BLaER1 (cell line): ENCODE data around the gene SCML1.
"Not testable (repeated sequence)": the region's sequence is repeated elsewhere in the genome, so short reads cannot be mapped to it uniquely, and the experiment has no call there.

Source experiments
- H3K27ac ChIP-seq: shearing (Covaris generic); formaldehyde crosslinking; 2 replicates; pipeline ENCODE4 v1.8.1; 2022
- H3K27me3 ChIP-seq: shearing (Covaris generic); formaldehyde crosslinking; 2 replicates; pipeline ENCODE4 v1.8.1; 2022
- H3K36me3 ChIP-seq: shearing (Covaris generic); formaldehyde crosslinking; 2 replicates; pipeline ENCODE4 v1.8.1; 2022
- H3K4me1 ChIP-seq: shearing (Covaris generic); formaldehyde crosslinking; 2 replicates; pipeline ENCODE4 v1.8.1; 2022
- H3K4me2 ChIP-seq: shearing (Covaris generic); formaldehyde crosslinking; 2 replicates; pipeline ENCODE4 v1.8.1; 2022
- H3K4me3 ChIP-seq: shearing (Covaris generic); formaldehyde crosslinking; 2 replicates; pipeline ENCODE4 v1.8.1; 2022
- H3K9ac ChIP-seq: shearing (Covaris generic); formaldehyde crosslinking; 2 replicates; pipeline ENCODE4 v1.8.1; 2022
- H3K9me3 ChIP-seq: shearing (Covaris generic); formaldehyde crosslinking; 2 replicates; pipeline ENCODE4 v1.8.1; 2022
- H4K20me1 ChIP-seq: shearing (Covaris generic); formaldehyde crosslinking; 2 replicates; pipeline ENCODE4 v1.8.1; 2022
- Cebpa-rat ChIP-seq: shearing (Covaris generic); IDR thresholded peaks from 2 replicates; pipeline ENCODE4 v1.8.1; 2022

SCML1 gene

DNA sequence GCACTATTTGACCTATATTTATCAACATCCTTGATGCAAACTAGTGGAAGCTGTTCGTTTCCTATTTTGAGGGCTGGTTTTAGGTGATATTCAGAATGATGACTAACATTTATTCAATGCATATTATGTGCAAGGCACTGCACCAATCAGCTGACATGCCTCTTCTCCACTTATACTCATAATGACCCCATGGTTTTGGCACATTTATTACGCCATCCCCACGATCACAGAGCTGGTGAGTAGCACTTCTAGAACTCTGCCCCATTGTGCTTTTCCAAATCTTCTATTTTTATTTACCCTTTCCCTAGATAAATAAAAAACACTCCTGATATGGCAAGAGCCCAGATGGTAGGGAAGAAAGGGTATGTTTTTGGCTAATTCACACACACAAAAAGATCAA is 13.1 kb downstream of the SCML1 start:
- H3K4me2 ChIP-seq = no peak overlapping the region
- H3K27me3 ChIP-seq = peaks cover 74% of the 10 kb centered on the region
- H3K4me3 ChIP-seq = no peak overlapping the region
- H3K27ac ChIP-seq = no peak overlapping the region
- no peak for TF ChIP-seq Cebpa-rat
- H3K9me3 ChIP-seq = no peaks in the 10 kb centered on the region
- no peaks in the 10 kb centered on the region for H3K36me3 ChIP-seq
- H3K9ac ChIP-seq = no peak overlapping the region
- no peaks in the 10 kb centered on the region for H3K4me1 ChIP-seq
- 0 out of 2 replicates have a peak, but pooled peaks cover 16% of the 10 kb centered on the region for H4K20me1 ChIP-seq

DNA sequence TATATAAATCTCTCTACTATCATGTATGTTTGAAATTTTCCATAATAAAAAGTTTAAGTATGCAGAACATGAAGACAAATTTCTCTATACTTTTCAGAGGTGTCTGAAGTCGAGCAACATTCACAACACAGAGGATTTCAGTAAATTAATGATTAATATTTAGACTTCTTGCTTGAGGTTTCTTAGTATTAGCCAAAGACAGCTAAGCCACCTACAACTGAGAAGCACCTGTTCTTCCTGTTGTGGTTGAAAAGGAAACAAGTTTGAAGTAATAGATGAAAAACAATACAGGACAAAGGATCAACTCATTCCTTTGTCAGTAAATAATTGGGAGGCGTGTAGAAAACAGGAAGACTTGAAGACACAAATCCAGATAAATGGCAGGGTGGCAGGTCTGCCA is 21.1 kb downstream of the SCML1 start:
- Histone ChIP-seq H3K4me3 (no peak overlapping the region), H3K9ac (no peak overlapping the region), H3K9me3 (no peaks in the 10 kb centered on the region), H3K27ac (no peak overlapping the region), H3K27me3 (peaks cover 81% of the 10 kb centered on the region), H3K4me2 (no peak overlapping the region), H3K36me3 (no peaks in the 10 kb centered on the region), H3K4me1 (no peaks in the 10 kb centered on the region; the same call in 1 of the 2 replicates), H4K20me1 (no peaks in the 10 kb centered on the region)
- TF ChIP-seq Cebpa-rat = no peak

DNA sequence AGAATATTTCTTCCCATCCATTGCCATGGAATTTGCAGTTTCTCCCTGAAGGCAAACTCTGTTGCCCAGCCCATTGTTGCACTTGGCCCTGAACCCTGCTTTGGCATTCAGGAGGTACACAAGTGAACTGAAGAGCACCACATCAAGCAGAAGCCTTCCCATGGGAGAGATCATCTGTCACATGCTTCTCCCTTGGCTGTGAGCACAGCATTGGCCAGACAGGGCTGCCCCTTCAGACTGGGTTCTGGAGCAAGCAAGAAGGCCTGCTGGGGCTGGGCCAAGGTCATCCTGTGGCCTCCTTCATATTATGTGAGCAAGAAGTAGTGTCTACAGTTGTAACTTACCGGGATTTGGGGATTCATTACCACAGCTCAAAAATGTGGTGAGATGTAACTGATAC is 22.7 kb downstream of the SCML1 start:
- Histone ChIP-seq H3K4me1 (no peaks in the 10 kb centered on the region; the same call in 1 of the 2 replicates), H3K4me2 (no peak overlapping the region), H3K36me3 (no peaks in the 10 kb centered on the region), H3K27me3 (peaks cover 86% of the 10 kb centered on the region), H3K4me3 (no peak overlapping the region), H3K9me3 (no peaks in the 10 kb centered on the region), H3K27ac (no peak overlapping the region), H3K9ac (no peak overlapping the region), H4K20me1 (0 out of 2 replicates have a peak, but pooled peaks cover 2% of the 10 kb centered on the region)
- no peak for TF ChIP-seq Cebpa-rat

DNA sequence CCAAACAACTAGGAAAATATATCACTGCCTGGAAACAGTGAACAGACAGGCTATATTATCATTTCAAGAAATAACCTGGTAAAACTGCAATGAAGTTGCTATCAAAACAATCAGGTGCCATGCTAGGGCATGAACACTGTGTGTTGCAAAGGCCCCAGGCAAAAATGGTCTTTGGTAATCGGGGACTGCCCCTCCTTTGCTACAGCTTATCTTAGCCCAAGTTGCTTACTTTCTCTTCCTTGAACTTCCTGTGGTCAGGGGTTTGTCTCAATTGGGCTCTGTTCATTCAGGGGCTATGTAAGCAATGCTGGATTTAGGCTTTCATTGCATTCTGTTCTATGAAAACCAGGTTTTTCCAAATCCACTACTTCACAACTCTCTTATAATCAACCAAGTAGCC is 30.4 kb downstream of the SCML1 start:
- Histone ChIP-seq H3K4me1 (no peaks in the 10 kb centered on the region), H3K9me3 (no peaks in the 10 kb centered on the region), H3K27me3 (peaks cover 92% of the 10 kb centered on the region), H3K4me2 (no peak overlapping the region), H3K27ac (no peak overlapping the region), H3K36me3 (no peaks in the 10 kb centered on the region), H3K4me3 (no peak overlapping the region), H3K9ac (no peak overlapping the region), H4K20me1 (peaks cover 10% of the 10 kb centered on the region; the same call in 1 of the 2 replicates)
- no peak for TF ChIP-seq Cebpa-rat

DNA sequence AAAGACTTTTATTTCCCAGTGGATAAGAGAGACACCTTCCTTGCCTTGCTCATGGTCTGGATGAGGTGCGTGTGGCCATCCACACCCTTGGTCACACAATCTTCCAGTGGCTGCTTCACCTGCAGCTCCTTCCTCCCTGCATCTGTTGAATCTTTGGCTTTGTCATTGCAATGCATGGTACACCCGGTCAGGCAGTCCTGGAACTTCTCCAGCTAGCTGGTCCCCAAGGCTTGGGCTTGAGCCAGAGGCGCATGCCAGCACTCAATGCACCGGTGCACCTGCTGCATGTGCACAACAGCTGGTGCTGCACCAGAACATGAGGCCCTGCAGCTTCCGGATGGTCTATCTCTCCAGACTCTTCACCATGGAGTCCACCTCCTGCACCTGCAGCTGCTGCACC is 31.7 kb downstream of the SCML1 start:
- Histone ChIP-seq H3K9me3 (no peaks in the 10 kb centered on the region), H3K27me3 (peaks cover 98% of the 10 kb centered on the region), H3K4me2 (no peak overlapping the region), H3K4me1 (no peaks in the 10 kb centered on the region), H3K4me3 (no peak overlapping the region), H3K9ac (no peak overlapping the region), H3K27ac (no peak overlapping the region), H3K36me3 (no peaks in the 10 kb centered on the region), H4K20me1 (peaks cover 10% of the 10 kb centered on the region; the same call in 1 of the 2 replicates)
- no peak for TF ChIP-seq Cebpa-rat

DNA sequence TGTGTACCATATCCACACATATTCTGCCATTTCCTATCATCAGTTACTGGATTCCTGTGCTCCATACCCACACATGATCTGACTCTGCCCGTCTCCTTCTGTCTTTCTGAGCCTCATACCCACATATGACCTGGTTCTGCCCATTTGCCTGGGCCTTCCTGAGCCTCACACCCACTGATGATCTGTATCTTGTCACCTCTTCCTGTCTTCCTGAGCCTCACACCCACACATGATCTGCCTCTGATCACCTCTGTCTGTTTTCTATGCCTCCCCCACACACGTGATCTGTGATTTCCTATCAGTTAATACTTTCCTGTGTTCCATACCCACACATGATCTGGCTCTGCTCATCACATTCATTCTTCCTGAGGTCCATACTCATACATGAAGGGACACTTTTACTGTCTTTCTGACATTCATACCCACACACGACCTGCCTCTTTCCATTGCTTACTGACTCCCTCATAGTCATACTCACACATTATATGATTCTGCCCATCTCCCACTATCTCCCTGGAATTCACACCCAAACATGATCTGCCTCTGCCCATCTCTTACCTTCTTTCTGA is 32.5 kb downstream of the SCML1 start:
- H3K9ac ChIP-seq = no peak overlapping the region
- peaks cover 98% of the 10 kb centered on the region for H3K27me3 ChIP-seq
- H3K9me3 ChIP-seq = no peaks in the 10 kb centered on the region
- no peaks in the 10 kb centered on the region for H3K4me1 ChIP-seq
- H3K36me3 ChIP-seq = no peaks in the 10 kb centered on the region
- H4K20me1 ChIP-seq = peaks cover 10% of the 10 kb centered on the region; the same call in 1 of the 2 replicates
- H3K4me2 ChIP-seq = no peak overlapping the region
- no peak for TF ChIP-seq Cebpa-rat
- H3K4me3 ChIP-seq = no peak overlapping the region
- H3K27ac ChIP-seq = no peak overlapping the region

DNA sequence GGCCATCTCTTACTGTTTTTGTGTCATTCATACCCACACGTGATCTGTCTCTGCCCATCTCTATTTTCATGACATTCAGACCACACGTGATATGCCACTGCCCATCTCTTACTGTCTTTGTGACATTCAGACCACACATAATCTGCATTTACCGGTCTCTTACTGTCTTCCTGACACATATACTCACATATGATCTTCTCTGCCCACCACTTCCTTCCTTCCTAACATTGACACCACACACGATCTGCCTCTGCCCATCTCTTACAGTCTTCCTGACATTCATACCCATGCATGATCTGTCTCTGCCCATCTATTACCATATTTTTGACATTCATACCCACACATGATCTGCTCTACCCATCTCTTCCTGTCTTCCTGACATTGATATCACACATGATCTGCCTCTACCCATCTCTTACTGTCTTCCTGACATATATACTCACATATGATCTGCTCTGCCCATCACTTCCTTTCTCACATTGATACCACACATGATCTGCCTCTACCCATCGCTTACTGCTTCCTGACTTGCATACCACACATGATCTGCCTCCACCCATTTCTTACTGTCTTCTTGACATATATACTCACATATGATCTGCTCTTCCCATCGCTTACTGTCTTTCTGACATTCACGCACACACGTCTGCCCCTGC is 36.1 kb downstream of the SCML1 start:
- Histone ChIP-seq H3K27me3 (peaks cover 64% of the 10 kb centered on the region), H3K4me3 (no peak overlapping the region), H3K27ac (no peak overlapping the region), H4K20me1 (0 out of 2 replicates have a peak, but pooled peaks cover 6% of the 10 kb centered on the region), H3K4me1 (no peaks in the 10 kb centered on the region), H3K4me2 (no peak overlapping the region), H3K9ac (no peak overlapping the region), H3K36me3 (no peaks in the 10 kb centered on the region), H3K9me3 (no peaks in the 10 kb centered on the region; the same call in 1 of the 2 replicates)
- no peak for TF ChIP-seq Cebpa-rat

DNA sequence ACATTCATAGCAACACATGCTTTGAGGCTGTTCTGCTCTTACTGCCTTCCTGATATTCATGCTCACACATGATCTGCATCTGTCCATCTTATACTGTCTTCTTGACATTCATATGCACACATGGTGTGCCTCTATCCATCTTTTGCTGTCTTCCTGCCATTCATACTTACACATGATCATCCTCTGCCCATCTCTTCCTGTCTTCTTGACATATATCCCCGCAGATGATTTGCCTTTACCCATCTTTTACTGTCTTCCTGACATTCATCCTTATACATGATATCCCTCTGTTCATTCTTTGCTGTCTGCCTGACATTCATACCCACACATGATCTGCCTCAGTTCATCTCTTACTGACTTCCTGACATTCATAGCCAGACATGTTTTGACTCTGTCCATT is 36.8 kb downstream of the SCML1 start:
- no peaks in the 10 kb centered on the region for H3K36me3 ChIP-seq
- peaks cover 63% of the 10 kb centered on the region for H3K27me3 ChIP-seq
- no peak for TF ChIP-seq Cebpa-rat
- H4K20me1 ChIP-seq = 0 out of 2 replicates have a peak, but pooled peaks cover 3% of the 10 kb centered on the region
- H3K4me2 ChIP-seq = no peak overlapping the region
- H3K4me1 ChIP-seq = no peaks in the 10 kb centered on the region
- H3K27ac ChIP-seq = no peak overlapping the region
- no peak overlapping the region for H3K9ac ChIP-seq
- H3K9me3 ChIP-seq = no peaks in the 10 kb centered on the region; the same call in 1 of the 2 replicates
- no peak overlapping the region for H3K4me3 ChIP-seq

DNA sequence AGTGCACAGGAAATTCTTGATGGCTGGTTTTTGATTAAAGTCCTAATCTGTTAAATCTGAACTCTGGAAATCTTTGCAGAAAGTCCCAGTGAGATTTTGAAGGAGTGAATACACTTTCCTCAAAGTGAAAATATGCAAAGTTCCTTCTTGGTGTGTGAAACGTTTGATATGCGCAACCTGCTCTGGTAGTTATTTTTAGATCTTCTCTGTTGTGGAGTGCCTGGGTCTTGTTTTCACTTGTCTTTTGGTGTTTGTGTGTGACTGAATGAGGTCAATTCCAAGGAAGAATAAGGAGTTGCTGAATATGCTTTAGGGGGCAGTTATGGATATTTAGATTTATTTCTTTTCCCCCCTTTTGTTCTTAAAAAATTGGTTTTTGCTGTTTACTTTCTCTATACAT is 41.7 kb downstream of the SCML1 start:
- H3K36me3 ChIP-seq = no peaks in the 10 kb centered on the region
- H3K4me2 ChIP-seq = no peak overlapping the region
- H3K4me3 ChIP-seq = no peak overlapping the region
- H3K9me3 ChIP-seq = no peaks in the 10 kb centered on the region; the same call in 1 of the 2 replicates
- no peak overlapping the region for H3K9ac ChIP-seq
- no peaks in the 10 kb centered on the region for H4K20me1 ChIP-seq
- peaks cover 20% of the 10 kb centered on the region; the same call in 1 of the 2 replicates for H3K27me3 ChIP-seq
- H3K4me1 ChIP-seq = no peaks in the 10 kb centered on the region
- TF ChIP-seq Cebpa-rat = no peak
- no peak overlapping the region for H3K27ac ChIP-seq

DNA sequence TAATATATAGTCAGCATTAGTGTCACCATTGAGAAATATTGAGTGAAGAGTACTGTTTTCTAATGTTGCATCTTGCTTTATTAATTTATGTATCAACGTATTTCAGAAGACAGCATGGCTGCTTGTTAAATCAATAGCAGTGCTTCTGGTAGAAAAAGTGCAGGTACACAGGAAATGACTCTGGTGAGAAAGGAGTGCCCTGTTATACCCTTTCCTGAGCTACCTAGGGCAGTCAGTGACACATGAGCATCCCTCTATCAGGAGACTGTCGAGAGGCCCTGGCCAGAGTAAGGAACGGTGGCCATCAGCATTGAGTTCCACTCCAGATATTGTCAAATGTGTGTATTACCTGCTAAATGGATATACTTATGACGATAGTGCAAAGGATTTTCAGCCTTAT is 42.1 kb downstream of the SCML1 start:
- no peaks in the 10 kb centered on the region for H4K20me1 ChIP-seq
- no peaks in the 10 kb centered on the region; the same call in 1 of the 2 replicates for H3K9me3 ChIP-seq
- no peaks in the 10 kb centered on the region for H3K4me1 ChIP-seq
- TF ChIP-seq Cebpa-rat = no peak
- H3K4me3 ChIP-seq = no peak overlapping the region
- no peak overlapping the region for H3K4me2 ChIP-seq
- H3K9ac ChIP-seq = no peak overlapping the region
- no peak overlapping the region for H3K27ac ChIP-seq
- H3K36me3 ChIP-seq = no peaks in the 10 kb centered on the region
- peaks cover 16% of the 10 kb centered on the region; the same call in 1 of the 2 replicates for H3K27me3 ChIP-seq

DNA sequence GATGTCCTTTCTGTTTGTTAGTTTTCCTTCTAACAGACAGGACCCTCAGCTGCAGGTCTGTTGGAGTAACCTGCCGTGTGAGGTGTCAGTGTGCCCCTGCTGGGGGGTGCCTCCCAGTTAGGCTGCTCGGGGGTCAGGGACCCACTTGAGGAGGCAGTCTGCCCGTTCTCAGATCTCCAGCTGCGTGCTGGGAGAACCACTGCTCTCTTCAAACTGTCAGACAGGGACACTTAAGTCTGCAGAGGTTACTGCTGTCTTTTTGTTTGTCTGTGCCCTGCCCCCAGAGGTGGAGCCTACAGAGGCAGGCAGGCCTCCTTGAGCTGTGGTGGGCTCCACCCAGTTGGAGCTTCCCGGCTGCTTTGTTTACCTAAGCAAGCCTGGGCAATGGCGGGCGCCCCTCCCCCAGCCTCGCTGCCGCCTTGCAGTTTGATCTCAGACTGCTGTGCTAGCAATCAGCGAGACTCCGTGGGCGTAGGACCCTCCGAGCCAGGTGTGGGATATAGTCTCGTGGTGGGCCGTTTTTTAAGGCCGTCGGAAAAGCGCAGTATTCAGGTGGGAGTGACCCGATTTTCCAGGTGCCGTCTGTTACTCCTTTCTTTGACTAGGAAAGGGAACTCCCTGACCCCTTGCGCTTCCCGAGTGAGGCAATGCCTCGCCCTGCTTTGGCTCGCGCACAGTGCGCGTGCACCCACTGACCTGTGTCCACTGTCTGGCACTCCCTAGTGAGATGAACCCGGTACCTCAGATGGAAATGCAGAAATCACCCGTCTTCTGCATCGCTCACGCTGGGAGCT is 49.5 kb downstream of the SCML1 start:
- not testable (repeated sequence) for H3K4me1 ChIP-seq, H3K9me3 ChIP-seq, H3K4me3 ChIP-seq, H3K4me2 ChIP-seq, H4K20me1 ChIP-seq, H3K27ac ChIP-seq, H3K36me3 ChIP-seq, H3K9ac ChIP-seq
- peaks cover 40% of the 10 kb centered on the region for H3K27me3 ChIP-seq
